Endothelial cell of umbilical vein (primary cell): Measurements from ENCODE around the gene C9orf72.

Experiments used
- EZH2 ChIP-seq: IDR thresholded peaks from 2 replicates; pipeline ENCODE4 v1.6.1; 2012; ENCODE audit warnings: borderline replicate concordance, low read depth, mild to moderate bottlenecking, moderate library complexity, low read length, inconsistent platforms; ENCODE audit not compliant: severe bottlenecking
- FOS ChIP-seq: IDR thresholded peaks from 2 replicates; pipeline ENCODE4 v1.6.1; 2011; ENCODE audit warnings: mild to moderate bottlenecking, low read length, moderate library complexity, borderline replicate concordance; ENCODE audit not compliant: insufficient read depth
- GATA2 ChIP-seq: IDR thresholded peaks from 2 replicates; pipeline ENCODE4 v1.7.0; 2011; ENCODE audit warnings: low read depth, mild to moderate bottlenecking, moderate library complexity, mixed read lengths, low read length; ENCODE audit not compliant: insufficient read length, insufficient read depth
- MYC ChIP-seq: IDR thresholded peaks from one replicate; pipeline ENCODE4 v1.6.1; 2011; ENCODE audit warnings: mild to moderate bottlenecking, low read depth, low read length
- POLR2A ChIP-seq: IDR thresholded peaks from 2 replicates; pipeline ENCODE4 v1.6.1; 2012; ENCODE audit warnings: low read depth, mild to moderate bottlenecking, control low read depth, low read length
- POLR2AphosphoS5 ChIP-seq: IDR thresholded peaks from 2 replicates; pipeline ENCODE4 v1.6.1; 2012; ENCODE audit warnings: low read depth, mild to moderate bottlenecking, control low read depth, low read length, moderate library complexity; ENCODE audit not compliant: insufficient read depth
- TF ChIP-seq, protein P1 (sequence below), 2 donors: IDR thresholded peaks; 1 replicate in 1 of 2; 2 replicates in 1 of 2; pipeline ENCODE4 v1.5.1; 2011; ENCODE audit warnings: low read length in 2 of 2, mild to moderate bottlenecking in 2 of 2, moderate library complexity in 2 of 2, control low read depth in 1 of 2, inconsistent platforms in 1 of 2, low read depth in 1 of 2; ENCODE audit not compliant: insufficient read depth in 1 of 2; ENCODE audit errors: extremely low read depth in 1 of 2
- TF ChIP-seq, protein P2 (sequence below): IDR thresholded peaks from 2 replicates; pipeline ENCODE4 v1.6.1; 2011; ENCODE audit not compliant: insufficient read depth, insufficient read length

- TF ChIP-seq, protein P1, sequence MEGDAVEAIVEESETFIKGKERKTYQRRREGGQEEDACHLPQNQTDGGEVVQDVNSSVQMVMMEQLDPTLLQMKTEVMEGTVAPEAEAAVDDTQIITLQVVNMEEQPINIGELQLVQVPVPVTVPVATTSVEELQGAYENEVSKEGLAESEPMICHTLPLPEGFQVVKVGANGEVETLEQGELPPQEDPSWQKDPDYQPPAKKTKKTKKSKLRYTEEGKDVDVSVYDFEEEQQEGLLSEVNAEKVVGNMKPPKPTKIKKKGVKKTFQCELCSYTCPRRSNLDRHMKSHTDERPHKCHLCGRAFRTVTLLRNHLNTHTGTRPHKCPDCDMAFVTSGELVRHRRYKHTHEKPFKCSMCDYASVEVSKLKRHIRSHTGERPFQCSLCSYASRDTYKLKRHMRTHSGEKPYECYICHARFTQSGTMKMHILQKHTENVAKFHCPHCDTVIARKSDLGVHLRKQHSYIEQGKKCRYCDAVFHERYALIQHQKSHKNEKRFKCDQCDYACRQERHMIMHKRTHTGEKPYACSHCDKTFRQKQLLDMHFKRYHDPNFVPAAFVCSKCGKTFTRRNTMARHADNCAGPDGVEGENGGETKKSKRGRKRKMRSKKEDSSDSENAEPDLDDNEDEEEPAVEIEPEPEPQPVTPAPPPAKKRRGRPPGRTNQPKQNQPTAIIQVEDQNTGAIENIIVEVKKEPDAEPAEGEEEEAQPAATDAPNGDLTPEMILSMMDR (IDR thresholded peaks at IDR 0.05; ENCODE audit: extremely low read depth in 1 of 2, insufficient read depth in 1 of 2, low read depth in 1 of 2, low read length in 2 of 2), result no peak
- TF ChIP-seq GATA2 (no peak), POLR2AphosphoS5 (no peak), POLR2A (no peak), EZH2 (no peak), MYC (no peak), FOS (no peak)
- TF ChIP-seq, protein P2, sequence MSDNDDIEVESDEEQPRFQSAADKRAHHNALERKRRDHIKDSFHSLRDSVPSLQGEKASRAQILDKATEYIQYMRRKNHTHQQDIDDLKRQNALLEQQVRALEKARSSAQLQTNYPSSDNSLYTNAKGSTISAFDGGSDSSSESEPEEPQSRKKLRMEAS, result no peak
Measured at GRCh38 chr9:27556470-27556869, 16.8 kb downstream of the C9orf72 start.
